GM19397 (cell line): ENCODE results near the gene CEMIP2.
A peak's percentile ranks its signal among the peaks of the same experiment; 100 is the strongest.
"Not testable (repeated sequence)": the region's sequence is repeated elsewhere in the genome, so short reads cannot be mapped to it uniquely, and the experiment has no call there.

Experiments
- ATAC-seq: cut with Tn5 transposase; IDR thresholded peaks from one replicate; pipeline ENCODE4 v1.9.1; 2021; ENCODE audit warnings: mild to moderate bottlenecking, moderate library complexity; ENCODE audit not compliant: unreplicated experiment

Gene CEMIP2

GRCh38 chr9:71681708-71682272 lies 86.5 kb downstream of the CEMIP2 start:
- no peak for ATAC-seq

DNA sequence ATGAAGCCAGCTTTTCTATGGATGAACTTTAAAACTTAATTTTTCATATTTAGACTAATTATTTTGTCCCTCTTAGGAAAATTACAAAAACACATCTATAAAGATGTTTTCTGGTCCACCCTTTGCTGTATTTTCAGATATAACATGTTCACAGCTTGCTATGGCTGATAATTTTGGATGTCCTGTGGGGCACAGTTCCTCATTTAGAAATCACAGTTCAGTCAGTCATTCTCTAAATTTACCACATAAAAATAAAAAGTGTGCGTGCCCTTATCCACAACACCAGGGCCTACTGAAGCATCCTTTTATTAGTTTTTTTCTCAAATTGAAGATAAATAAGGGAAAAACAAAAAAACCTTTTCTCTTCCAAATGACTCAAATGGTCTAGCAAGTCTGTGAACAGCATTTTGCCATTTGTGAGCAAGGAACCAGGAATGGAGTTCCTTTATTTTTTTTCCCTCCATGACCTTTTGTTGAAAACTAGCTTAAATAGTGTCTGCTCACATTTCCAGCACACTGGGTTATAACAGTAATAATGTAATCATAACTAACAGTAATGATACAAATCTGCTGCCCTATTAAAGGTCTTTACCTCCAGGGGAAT lies 87.1 kb downstream of the CEMIP2 start:
- ATAC-seq, result peak; percentile 38

- no peak for ATAC-seq
Measured at GRCh38 chr9:71680189-71680980, 87.9 kb downstream of the CEMIP2 start.

- ATAC-seq, result no peak
Measured at GRCh38 chr9:71678999-71679398, 89.3 kb downstream of the CEMIP2 start.

GRCh38 chr9:71677209-71677608 lies 91.1 kb downstream of the CEMIP2 start:
- no peak for ATAC-seq

- no peak for ATAC-seq
Measured at GRCh38 chr9:71676460-71676859, 91.9 kb downstream of the CEMIP2 start.

- ATAC-seq, result no peak
Measured at GRCh38 chr9:71675857-71676165, 92.5 kb downstream of the CEMIP2 start.

DNA sequence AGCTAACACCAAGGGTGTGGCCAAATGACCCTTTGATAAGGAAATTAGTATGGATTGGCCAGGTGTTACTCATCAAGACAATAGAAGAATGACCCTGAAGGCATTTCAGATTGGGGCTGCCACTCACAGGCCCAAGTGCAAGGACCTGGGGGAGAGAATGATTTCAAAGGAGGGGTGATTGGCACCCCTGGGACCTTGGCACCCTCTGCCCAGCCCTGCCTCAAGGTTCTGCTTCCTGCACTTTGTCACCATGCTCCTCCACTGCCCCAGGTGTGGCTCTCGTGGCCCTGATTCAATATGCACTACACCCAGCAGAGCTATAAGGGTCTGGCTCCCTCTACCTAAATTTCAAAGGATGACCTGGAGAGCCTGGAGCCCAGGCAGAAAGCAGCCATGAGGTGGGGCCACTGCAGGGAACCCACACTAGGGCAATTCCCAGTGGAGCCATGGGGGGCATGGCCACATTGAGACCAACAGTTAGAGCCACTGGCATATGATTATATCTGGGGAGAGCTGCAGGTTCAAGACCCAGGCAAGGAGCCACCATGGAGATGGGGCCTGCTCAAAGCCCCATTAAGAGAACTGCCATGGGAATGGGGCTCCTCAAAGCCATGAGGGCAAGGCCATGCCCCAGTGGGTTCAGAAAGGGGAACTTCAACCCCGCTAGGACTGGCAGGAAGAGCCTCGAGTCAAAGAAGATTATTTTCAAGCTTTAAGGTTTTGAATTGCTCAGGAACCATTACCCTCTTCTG lies 93.0 kb downstream of the CEMIP2 start:
- ATAC-seq, result no peak

GRCh38 chr9:71672573-71672972 lies 95.7 kb downstream of the CEMIP2 start:
- no peak for ATAC-seq

DNA sequence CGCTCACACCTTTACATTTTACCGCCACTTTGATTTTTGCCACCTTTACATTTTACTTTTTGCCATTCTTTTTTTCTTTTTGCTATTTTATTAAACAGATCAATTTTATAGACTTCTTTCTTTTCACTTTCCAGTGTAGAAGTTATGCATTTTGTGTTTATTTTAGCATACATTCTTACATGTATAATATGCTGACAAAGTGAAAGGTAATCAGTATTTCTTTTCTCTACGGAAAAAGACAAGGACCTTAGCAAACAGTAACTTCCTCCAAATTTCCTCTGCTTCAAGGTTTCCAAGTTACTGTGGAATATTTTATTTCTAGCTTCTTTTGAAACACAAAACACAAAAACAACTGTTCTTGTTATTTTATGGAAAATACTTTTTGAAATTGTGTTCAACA lies 97.0 kb downstream of the CEMIP2 start:
- ATAC-seq, result no peak

GRCh38 chr9:71670121-71670520 lies 98.2 kb downstream of the CEMIP2 start:
- ATAC-seq, result no peak

DNA sequence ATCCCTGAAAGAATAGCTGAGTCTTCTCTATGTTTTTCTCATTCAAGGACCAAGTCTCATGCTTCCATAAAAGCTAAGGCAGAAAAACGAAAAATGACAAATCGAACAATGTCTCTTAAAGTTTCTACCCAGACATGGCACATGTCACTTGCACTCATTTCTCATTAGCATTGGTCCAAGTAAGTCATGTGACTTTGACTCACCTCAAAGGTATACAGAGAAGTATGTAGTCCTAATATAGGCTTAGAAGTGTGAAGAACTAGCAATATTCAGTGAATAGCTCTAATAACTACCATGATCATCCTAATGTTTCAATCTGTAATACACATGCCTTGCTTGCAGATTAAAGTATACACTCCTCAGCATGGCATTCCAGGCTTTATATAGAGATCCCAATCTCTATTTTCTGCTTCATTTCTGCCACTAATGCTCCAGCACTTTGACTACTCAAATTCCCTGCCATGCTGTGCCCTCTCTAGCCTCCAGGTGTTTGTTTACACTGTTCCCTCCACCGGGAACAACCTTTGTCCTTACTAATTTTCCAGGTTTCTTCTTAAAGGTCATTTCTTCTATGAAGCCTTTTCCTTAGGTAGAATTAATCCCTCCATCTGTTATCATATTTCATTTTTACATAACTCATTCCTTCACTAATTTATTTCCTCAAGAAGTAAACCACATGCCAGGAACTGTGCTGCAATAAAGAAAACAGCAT lies 98.9 kb downstream of the CEMIP2 start:
- ATAC-seq, result no peak

DNA sequence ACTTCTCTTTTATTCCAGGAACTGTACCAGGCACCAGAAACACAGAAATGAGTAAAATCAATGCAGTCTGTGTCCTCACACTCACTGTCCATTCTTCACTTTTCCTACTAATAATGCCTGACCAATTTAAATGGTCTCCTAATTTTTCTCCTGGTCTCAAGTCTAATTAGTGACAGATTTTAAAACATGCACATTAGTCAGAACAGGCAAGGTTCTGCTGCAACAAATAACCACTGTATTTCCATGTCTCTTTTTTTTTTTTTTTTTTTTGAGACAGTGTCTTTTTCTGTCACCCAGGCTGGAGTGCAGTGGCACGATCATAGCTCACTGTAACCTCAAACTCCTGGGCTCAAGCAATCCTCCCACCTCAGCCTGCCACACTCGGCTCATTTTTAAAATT lies 99.6 kb downstream of the CEMIP2 start:
- no peak for ATAC-seq

- ATAC-seq, result no peak
Measured at GRCh38 chr9:71665247-71665646, 103.1 kb downstream of the CEMIP2 start.

DNA sequence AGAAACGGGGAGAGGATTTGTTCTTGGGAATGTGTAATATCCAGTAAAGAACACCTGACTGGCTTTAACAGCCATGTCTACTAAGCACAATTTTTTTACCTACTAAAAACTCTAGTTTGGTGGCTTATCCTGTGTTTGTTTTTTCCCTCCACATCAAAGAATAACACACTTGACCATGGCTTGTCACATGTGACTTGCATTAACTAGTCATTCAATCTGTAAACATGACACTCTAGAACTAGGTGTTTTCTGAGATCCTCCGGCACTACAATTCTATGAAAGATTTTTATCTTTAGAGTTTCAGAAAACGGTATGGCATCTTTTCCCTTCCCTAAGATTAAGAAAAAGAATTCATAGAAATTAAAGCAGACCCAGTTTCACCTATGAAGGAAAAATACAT lies 103.7 kb downstream of the CEMIP2 start:
- no peak for ATAC-seq

GRCh38 chr9:71663931-71664459 lies 104.3 kb downstream of the CEMIP2 start:
- no peak for ATAC-seq

- no peak for ATAC-seq
Measured at GRCh38 chr9:71663216-71663615, 105.1 kb downstream of the CEMIP2 start.

DNA sequence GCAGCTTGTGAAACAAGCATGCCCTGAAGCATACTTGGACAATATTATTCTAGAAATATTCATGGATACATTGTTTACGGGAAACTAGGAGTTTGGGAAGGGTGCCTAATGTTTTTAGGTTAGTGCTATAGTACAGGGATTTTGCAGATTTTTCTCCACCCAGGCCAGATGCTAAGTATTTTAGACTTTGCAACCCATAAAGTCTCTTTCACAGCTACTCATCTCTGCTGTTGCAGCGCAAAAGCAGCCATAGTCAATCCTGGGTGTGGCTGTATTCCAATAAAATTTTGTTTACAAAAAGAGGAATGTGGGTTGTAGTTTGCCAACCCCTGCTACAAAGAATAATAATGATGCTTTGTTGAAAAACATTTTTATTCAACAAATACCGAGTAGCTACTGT lies 106.2 kb downstream of the CEMIP2 start:
- no peak for ATAC-seq

- ATAC-seq, result not testable (repeated sequence)
Measured at GRCh38 chr9:71657276-71657675, 111.0 kb downstream of the CEMIP2 start.

DNA sequence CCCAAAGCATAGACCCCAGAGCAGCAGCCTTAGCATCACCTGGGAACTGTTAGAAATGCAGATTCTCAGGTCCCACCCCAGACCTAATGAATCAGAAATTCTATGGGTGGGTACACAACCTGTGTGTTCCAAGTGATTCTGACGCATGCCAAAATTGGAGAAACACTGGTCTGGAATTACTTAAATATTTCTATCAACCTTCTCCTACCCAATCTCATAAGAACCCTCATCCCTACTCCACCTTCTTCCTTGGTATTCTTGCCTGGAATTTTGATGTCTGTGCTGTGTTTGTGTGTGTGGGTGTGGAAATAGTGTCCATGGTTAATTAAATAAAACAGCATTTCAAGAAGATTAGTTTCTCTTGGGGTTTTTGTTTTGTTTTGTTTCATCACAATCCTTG lies 111.8 kb downstream of the CEMIP2 start:
- ATAC-seq, result no peak

DNA sequence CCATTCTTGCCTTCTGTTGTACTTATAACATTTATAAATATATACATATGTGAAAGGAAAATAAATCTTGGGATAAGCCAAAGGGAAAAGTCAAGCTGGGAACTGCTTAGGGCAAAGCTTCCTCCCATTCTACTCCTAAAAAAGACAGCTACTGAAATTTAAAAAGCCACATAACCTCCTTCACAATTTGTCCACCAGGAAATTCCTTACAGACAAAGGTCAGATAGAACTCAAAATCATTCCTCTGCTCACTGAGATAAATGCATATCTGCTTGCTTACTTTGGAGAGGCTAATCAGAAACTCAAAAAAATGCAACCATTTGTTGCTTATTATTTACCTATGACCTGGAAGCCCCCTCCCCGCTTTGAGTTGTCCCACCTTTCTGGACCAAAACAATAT lies 112.5 kb downstream of the CEMIP2 start:
- no peak for ATAC-seq
